GM19455 (cell line): ENCODE data around the gene SRF.

Experiments used
- ATAC-seq: cut with Tn5 transposase; IDR thresholded peaks from one replicate; pipeline ENCODE4 v1.9.1; 2021; ENCODE audit not compliant: unreplicated experiment

SRF gene

DNA sequence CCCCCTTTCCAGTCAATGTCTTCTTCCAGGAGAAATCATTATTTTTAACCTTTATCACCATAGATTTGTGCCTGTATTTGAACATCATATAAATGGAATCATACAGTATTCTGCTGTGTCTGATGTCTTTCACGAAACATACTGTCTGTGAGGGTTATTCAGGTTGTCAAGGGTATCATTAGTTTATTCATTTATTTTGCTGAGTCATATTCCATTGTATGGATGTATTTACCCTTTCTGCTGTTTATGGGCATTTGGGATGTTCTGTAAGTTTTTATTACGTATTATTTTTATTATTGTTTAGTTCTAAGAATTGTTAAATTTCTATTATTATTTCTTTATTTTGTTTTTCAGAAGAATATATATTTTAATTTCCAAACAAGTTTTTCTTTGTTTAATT is 36.2 kb downstream of the SRF start:
- no peak for ATAC-seq

DNA sequence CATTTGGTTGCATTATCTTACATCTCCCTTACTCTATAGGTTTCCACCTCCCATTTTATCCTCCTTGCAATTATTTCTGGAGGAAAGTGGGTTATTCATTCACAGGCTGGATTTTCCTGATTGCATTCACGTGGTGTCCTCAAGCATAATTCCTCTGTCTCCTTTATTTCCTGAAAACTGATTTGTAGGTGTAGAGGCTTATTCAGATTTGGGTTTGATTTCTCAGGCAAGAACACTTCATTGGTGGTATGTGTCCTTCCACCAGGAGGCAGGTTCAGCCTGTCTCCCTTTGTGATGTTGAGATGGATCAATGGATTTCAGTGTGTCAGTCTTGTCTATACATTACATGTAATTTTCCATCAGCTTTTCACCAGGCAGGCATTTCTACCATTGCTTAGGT is 40.9 kb downstream of the SRF start:
- no peak for ATAC-seq

DNA sequence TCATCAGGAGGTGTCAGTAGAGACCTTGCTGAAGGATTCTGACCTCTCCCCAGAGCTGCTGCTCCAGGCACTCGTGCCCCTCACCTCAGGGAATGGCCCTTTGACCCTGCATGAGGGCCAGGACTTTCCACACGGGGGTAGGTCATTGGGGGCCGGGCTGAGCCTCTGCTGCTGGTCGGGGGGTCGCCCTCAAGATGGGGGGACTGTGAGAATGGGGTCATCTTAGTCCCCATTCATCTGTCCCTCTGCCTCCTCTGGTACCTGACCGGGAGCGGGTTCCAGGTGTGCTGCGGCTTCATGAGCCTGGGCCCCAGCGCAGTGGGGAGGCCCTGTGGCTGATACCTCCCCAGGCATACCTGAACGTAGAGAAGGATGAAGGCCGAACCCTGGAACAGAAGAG is 42.4 kb downstream of the SRF start:
- no peak for ATAC-seq

DNA sequence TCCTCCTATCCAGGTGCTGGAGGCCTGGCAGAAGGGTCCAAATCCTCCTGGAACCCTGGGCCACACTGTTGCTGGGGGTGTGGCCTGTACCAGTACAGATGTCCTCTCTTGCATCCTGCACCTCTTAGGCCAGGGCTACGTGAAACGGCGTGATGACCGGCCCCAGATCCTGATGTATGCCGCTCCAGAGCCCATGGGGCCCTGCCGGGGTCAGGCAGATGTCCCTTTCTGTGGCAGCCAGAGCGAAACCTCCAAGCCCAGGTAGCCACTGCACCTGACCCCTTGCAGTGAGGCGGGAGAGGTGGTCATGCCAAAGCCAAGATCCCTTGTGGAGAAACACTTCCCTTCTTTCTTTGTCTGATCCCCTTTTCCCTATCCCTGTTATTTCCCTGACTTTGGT is 44.0 kb downstream of the SRF start:
- ATAC-seq, result no peak

DNA sequence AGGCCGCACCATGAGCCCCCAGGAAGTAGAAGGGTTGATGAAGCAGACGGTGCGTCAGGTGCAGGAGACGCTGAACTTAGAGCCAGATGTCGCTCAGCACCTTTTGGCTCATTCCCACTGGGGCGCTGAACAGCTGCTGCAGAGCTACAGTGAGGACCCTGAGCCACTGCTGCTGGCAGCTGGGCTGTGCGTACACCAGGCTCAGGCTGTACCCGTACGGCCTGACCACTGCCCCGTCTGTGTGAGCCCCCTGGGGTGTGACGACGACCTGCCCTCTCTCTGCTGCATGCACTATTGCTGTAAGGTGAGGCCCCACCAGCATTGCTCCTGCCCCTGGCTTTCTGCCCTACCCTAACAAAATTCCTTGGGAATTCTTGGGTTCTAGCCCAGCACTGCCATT is 45.1 kb downstream of the SRF start:
- no peak for ATAC-seq

DNA sequence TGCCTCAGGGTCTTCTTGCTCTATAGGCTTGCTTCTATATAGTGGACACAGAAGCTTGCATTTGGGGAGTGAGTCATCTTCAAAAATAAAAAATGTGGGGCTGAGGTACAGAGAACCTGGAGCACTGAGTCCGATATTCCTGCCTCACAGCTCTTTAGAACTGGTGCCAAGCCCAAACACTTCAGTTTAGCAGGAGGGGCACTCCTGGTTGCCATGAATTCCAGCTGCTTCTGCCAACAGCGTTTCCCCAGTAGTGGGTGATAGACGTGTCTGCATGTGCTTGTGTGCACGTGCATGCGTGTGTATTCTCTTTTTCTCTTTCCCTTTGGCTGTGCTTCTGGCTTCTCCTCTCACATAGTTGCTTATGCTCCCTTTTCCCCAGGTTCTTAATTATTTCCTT is 46.3 kb downstream of the SRF start:
- no peak for ATAC-seq

DNA sequence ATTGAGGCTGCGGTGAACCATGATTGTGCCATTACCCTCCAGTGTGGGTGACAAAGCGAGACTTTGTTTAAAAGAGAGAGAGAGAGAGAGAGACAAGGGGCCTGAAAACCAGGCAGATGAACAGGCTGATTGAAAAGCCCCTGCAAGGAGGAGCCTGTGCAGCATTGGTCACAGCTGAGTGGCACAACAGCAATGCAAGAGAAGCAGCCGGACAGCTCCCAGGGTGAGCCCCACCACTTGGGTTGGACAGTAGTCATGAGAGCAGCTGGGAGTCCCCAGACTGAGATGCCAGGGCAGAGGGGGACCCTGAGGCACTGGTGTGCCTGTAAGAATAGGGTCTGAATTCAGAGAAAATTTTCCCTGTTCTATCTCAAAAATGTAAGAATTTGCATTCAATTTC is 48.0 kb downstream of the SRF start:
- ATAC-seq, result no peak

DNA sequence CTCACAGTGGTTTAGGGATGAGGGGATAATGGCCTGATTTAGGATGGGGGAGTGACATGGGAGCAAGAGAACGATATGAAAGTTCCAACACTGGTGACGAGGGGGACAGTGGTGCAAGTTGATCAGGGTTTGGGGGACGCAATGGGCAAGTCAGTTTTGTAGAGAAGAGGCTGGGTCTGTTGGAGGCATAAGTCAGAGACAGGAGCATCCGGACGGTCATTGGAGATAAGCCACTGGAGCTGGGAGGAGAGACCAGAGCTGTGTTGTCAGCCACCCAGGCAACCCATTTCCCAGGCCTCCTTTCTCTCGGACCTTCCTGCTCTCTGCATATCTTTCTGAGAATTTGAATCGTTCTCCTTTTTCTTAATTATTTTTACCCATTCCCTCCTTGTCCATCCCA is 48.7 kb downstream of the SRF start:
- ATAC-seq, result no peak

DNA sequence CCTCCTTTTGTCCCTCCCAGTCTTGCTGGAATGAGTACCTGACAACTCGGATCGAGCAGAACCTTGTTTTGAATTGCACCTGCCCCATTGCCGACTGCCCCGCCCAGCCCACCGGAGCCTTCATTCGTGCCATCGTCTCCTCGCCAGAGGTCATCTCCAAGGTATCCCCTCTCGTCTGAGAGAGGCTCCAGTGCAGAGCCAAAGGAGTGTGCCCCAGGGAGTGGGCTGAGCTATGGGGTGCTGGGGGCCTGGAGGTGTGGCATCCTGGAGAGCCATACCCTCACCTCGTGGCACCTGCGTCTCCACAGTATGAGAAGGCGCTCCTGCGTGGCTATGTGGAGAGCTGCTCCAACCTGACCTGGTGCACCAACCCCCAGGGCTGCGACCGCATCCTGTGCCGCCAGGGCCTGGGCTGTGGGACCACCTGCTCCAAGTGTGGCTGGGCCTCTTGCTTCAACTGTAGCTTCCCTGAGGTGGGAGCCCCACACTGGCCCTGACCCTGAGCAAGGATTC is 49.4 kb downstream of the SRF start:
- no peak for ATAC-seq

DNA sequence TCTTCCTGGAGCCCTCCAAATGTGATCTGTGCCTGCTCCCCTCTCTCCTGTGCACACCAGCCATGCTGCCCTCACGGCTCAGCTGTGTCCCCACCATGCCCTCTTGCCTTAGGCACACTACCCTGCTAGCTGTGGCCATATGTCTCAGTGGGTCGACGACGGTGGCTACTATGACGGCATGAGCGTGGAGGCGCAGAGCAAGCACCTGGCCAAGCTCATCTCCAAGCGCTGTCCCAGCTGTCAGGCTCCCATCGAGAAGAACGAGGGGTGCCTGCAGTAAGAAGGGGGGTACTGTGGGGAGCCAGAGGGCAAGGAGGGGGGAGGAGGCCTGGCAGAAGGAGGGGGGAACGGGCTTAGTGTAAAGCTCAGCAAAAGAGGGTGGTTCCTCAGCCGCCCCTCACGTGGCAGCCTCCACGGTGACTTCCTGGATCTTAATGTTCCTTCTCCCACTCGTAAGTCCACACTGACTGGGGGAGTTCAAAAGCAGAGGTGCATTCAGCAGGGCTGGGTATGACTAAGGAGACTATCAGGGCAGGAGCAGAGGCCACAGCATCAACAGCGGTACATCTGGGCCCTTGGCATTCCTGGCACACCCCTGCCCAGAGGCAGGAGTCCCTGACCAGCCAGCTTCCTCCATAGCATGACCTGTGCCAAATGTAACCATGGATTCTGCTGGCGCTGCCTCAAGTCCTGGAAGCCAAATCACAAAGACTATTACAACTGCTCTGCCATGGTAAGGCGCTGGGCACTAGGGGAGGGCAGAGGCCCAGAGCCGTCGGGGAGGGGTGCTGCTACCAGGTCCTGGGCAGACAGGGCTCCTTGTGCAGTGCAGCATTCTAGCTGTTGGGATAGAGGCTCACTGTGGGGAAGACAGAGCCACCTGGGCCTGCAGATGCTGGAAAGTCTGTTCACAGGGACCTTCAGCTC is 50.2 kb downstream of the SRF start:
- no peak for ATAC-seq

DNA sequence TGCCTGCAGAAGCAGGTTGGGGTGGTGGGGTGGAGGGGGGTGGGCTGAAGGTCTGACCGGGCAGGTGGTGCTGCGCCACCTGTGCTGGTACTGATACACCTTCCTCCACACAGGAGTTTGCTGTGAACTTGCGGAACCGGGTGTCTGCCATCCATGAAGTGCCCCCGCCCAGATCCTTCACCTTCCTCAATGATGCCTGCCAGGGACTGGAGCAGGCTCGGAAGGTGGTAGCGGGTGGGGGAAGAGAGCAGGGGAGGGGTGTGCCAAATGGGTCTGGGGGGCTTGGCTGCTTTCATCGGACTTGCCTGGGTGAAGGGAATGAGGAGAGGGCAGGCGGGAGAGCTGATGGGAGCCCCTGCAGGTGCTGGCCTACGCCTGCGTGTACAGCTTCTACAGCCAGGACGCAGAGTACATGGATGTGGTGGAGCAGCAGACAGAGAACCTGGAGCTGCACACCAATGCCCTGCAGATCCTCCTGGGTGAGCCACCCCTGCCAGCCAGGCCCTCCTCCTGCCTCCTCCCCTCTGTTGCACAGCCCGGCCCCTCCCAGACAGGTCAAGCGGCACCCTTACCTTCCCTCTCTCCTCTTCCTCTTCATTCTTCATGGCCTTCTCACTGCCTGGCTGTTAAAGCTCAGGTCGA is 51.5 kb downstream of the SRF start:
- no peak for ATAC-seq

DNA sequence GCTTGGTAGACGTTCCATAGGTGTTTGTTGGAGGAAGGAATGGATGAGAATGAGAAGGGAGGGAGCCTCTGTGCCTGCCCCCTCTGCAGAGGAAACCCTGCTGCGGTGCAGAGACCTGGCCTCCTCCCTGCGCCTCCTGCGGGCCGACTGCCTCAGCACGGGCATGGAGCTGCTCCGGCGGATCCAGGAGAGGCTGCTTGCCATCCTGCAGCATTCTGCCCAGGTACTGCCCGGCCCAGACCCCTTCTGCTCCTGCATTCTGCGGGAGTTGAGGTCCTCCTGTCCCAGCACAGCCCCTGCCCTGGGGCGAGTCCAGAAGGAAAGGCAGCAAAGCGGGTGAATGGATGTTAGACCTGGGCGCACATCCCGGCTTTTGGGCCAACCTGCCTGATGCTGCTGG is 52.1 kb downstream of the SRF start:
- no peak for ATAC-seq

DNA sequence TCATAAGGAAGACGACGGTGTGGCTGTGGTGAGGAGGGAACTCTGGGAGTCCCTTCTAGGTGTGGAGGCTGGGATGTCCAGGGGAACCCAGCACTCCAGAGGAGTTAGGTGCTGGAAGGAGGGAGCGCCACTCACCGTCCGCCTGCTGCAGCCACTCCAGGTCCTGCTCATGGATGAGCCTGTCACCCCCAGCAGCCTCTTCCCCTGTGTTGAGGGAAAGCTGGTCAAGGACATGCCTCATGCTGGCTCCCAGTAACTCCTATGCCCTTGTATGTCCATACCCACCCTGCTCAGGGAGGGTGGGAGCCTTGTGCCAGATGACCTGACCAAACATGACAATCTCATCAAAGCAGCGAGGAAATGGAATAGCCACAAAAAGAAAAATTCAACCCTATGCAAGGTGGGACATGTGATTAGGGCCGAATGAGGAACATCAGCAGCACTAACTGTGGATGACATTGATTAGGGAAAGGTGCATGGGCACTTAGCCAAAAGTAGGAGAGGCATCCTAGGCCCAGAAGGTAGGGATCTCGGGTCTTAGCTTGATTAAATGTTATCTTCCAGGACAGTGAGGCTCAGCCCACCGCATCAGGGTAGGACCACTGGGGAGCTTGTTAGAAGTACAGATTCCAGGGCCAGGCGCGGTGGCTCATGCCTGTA is 55.3 kb downstream of the SRF start:
- ATAC-seq, result no peak

DNA sequence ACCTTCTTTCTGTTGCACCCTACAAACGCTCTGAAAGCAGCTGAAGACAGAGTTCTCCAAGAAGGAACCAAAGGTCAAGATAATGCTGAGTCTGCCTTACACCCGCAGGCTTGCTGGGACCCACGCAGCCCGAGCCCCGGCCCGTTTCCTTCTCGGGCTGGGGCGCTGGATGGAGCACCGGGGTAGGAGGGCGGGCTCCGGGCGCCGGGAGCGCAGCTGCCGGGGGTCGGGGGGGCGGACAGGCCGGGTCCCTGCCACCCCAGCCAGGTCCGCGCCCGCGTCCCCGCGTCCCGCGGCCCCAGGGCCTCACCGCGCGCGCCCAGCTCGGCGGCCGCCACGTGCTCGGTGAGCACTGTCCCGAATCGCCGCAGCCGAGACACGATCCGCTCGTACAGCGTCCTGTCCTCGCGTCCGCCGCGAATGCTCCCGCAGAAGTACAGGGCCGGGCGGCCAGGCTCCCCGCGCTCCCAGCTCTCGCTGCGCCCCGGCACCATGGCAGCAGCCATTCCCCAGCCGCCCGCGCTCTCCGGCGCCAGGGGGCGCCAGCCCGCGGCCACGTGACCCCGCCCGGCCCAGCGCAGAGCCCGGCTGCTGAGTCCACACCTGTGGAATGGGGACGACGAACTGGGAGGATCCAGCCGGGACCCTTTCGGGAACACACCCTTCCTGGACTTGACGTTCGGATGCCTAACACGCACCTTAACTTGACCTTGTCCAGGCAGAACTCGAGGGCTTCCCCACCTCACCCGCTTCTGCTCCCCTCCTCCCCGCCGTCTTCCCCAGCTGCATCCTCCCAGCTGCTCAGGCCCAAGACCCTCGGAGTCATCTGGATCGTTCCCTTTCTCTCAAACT is 58.1 kb downstream of the SRF start, which contains the start of gene DNPH1:
DNPH1 (minus strand) TSS at position 531 of the 852 bp plus-strand sequence; CDS start at position 506, 25 bp downstream.
- peak; percentile 81 for ATAC-seq

DNA sequence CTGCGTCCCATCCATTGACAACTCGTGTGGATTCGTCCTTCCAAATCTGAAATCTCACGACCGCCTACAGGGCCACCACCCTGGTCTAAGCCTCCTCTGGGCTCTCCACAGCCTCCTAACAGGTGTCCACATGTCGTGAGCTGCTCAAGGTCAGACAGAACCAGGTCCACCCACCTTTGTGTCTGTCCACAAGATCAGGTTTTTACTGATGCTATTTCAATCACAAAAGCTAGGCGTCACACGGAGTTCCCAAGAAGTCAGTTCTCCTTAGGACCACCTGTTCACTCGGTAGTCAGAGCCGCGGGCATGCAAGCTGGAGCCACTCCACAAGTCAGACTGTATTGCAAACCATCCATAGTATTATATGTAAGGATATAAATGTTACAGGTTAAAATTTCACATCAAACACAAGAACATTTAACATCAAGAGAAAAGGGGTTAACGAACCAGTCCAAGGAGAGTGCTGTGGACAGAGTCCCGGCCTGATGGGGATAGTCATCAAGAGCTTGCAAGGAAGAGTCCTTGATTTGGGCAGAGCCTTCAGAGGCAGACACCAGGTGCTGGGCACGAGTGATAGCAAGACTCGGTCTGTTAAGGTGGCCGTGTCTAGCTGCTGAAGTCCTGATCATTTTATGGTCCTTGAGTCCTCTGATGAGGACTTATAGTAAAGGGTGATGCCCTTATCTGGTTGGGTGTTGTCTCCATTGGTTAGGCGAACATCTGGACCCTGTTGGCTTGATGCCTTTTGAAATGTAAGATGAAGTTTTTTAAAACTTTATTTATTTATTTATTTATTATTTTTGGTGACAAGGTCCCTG is 58.9 kb downstream of the SRF start:
- ATAC-seq, result no peak

DNA sequence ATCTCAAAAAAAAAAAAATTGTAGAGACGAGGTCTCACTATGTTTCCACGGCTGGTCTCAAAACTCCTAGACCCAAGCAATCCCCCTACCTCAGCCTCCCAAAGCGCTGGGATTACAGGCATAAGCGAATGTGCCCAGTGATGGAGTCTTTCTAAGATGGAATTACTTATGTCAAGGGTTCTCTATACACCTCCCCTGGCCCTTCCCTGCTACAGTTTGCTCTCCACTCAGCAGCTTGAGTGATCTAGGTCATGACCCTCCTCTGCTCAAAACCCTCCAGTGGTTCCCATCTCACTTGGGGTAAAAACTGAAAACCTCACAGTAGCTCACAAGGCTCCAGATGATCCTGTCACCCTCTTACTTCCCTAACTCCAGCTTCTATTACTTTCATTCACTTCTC is 60.0 kb downstream of the SRF start:
- no peak for ATAC-seq
